HG03108 (cell line): ENCODE measurements around the gene TMEM129.
"Not testable (repeated sequence)": the region's sequence is repeated elsewhere in the genome, so short reads cannot be mapped to it uniquely, and the experiment has no call there.

Experiments
- ATAC-seq: cut with Tn5 transposase; IDR thresholded peaks from one replicate; pipeline ENCODE4 v1.9.1; 2021; ENCODE audit warnings: moderate library complexity; ENCODE audit not compliant: unreplicated experiment

Gene TMEM129

GRCh38 chr4:1671011-1671410, 50.1 kb downstream of the TMEM129 start:
- not testable (repeated sequence) for ATAC-seq

- ATAC-seq, result no peak
Observed at GRCh38 chr4:1670279-1670678, 50.8 kb downstream of the TMEM129 start.

- no peak for ATAC-seq
Observed at GRCh38 chr4:1669850-1670249, 51.3 kb downstream of the TMEM129 start.

GRCh38 chr4:1669270-1669669, 51.9 kb downstream of the TMEM129 start:
- no peak for ATAC-seq

- no peak for ATAC-seq
Observed at GRCh38 chr4:1668488-1668840, 52.7 kb downstream of the TMEM129 start.

- no peak for ATAC-seq
Observed at GRCh38 chr4:1667273-1667672, 53.9 kb downstream of the TMEM129 start.

- no peak for ATAC-seq
Observed at GRCh38 chr4:1666391-1666790, 54.7 kb downstream of the TMEM129 start.
